Fibroblast of lung (primary cell): ENCODE measurements around the gene JUP. TPM values are rescaled to one million over a fixed set of nuclear protein-coding genes. Genes with fewer than 3 reads are reported as not detected.

Experiments
- DNase-seq, 2 donors: peaks; one replicate each; pipeline versions ENCODE4 v3.0.0 to v3.0.0-alpha.2; 2010; ENCODE audit warnings: low read depth in 2 of 2
- H2AFZ ChIP-seq: 2 replicates; pipeline ENCODE4 v1.5.1; 2012; ENCODE audit warnings: low read length, control low read depth, inconsistent platforms
- H3K27ac ChIP-seq: 2 replicates; pipeline ENCODE4 v1.5.1; 2011; ENCODE audit warnings: low read length, control low read depth; ENCODE audit not compliant: insufficient read depth
- H3K27me3 ChIP-seq: 2 replicates; pipeline ENCODE4 v1.5.1; 2011; ENCODE audit warnings: mild to moderate bottlenecking, low read length; ENCODE audit not compliant: control insufficient read depth, insufficient read depth
- H3K36me3 ChIP-seq: 2 replicates; pipeline ENCODE4 v1.5.1; 2011; ENCODE audit warnings: low read length; ENCODE audit not compliant: control insufficient read depth, insufficient read depth
- H3K4me1 ChIP-seq: 2 replicates; pipeline ENCODE4 v1.5.1; 2011; ENCODE audit warnings: low read length; ENCODE audit not compliant: control insufficient read depth, insufficient read depth; ENCODE audit errors: extremely low read depth
- H3K4me2 ChIP-seq: 2 replicates; pipeline ENCODE4 v1.5.1; 2011; ENCODE audit warnings: low read length, control low read depth; ENCODE audit not compliant: insufficient read depth; ENCODE audit errors: extremely low read depth
- H3K4me3 ChIP-seq, 4 experiments: fragments of 200-600 bp in 1 of 4; sonication (generic) in 1 of 4; replicated peaks in 1 of 4; 2 replicates each; pipeline ENCODE4 v1.5.1; 2011 to 2016; ENCODE audit warnings: low read length in 4 of 4, low read depth in 3 of 4, mild to moderate bottlenecking in 3 of 4, control low read depth in 2 of 4, inconsistent platforms in 1 of 4, mixed read lengths in 1 of 4; ENCODE audit not compliant: insufficient read depth in 1 of 4; ENCODE audit errors: control extremely low read depth in 1 of 4
- H3K79me2 ChIP-seq: 2 replicates; pipeline ENCODE4 v1.5.1; 2012; ENCODE audit warnings: mild to moderate bottlenecking, low read length, inconsistent platforms; ENCODE audit not compliant: control insufficient read depth, insufficient read depth
- H3K9ac ChIP-seq: 2 replicates; pipeline ENCODE4 v1.5.1; 2011; ENCODE audit warnings: mild to moderate bottlenecking, low read length, control low read depth; ENCODE audit not compliant: insufficient read depth
- H3K9me3 ChIP-seq: 2 replicates; pipeline ENCODE4 v1.5.1; 2012; ENCODE audit warnings: low read depth, low read length; ENCODE audit not compliant: control insufficient read depth, insufficient read depth
- H4K20me1 ChIP-seq: 2 replicates; pipeline ENCODE4 v1.5.1; 2011; ENCODE audit warnings: low read length; ENCODE audit not compliant: control insufficient read depth, insufficient read depth; ENCODE audit errors: extremely low read depth
- CTCF ChIP-seq, 2 donors: IDR thresholded peaks in 1 of 2; conservative IDR thresholded peaks in 1 of 2; 1 replicate in 1 of 2; 2 replicates in 1 of 2; pipeline ENCODE4 v1.5.1; 2011 to 2012; ENCODE audit warnings: low read length in 2 of 2, control low read depth in 1 of 2, inconsistent platforms in 1 of 2, low read depth in 1 of 2, mild to moderate bottlenecking in 1 of 2
- EZH2 ChIP-seq: IDR thresholded peaks from 2 replicates; pipeline ENCODE4 v1.5.1; 2012; ENCODE audit warnings: low read length, control low read depth, mild to moderate bottlenecking; ENCODE audit errors: missing control alignments
- polyA plus RNA-seq, 2 donors: library from polyadenylated mRNA; depleted of rRNA in 1 of 2; stranded (reverse) in 1 of 2; unstranded in 1 of 2; fragments of >200 nt; gene quantifications; 2 replicates each; pipeline ENCODE4 v1.2.1, GENCODE V29; 2011 to 2012; ENCODE audit warnings: missing spikeins in 1 of 2
- total RNA-seq: library from RNA; depleted of rRNA; stranded (reverse); fragments of >200 nt; gene quantifications from 2 replicates; pipeline ENCODE4 v1.2.1, GENCODE V29; 2014

JUP gene
- total and polyA plus RNA-seq, 2 donors (not counting 1 experiment from before 2014, with no cell fraction given), result 3.2 to 13.2 TPM

DNA sequence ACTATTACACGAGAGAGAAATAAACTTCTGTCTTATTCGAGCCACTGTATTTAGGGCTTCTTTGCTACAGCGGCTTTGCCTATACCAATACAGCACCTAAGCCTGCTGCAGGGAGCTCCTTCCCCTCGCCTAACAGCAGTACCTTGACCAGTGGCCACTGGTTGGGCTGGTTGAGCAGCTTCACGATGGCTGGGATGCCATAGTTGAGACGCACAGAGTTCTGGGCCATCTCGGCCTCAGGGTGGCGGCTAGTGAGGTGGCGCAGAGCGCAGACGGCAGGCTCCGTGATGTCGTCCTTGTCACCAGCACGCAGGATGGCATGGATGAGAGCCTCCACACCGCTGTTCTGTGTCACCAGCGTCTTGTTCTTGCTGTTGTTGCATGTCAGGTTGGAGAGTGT lies 23.7 kb downstream of the JUP start:
- Histone ChIP-seq H3K27ac (no peak overlapping the region), H2AFZ (no peak overlapping the region), H3K4me2 (no peak overlapping the region), H3K9me3 (no peaks in the 10 kb centered on the region), H3K79me2 (no peaks in the 10 kb centered on the region), H3K4me3 (no peak overlapping the region), H4K20me1 (no peaks in the 10 kb centered on the region), H3K4me1 (no peaks in the 10 kb centered on the region), H3K9ac (no peak overlapping the region), H3K36me3 (no peaks in the 10 kb centered on the region), H3K27me3 (no peaks in the 10 kb centered on the region)
- TF ChIP-seq CTCF (conservative IDR thresholded peaks at IDR 0.05 in 1 of 2, IDR thresholded peaks at IDR 0.05 in 1 of 2; ENCODE audit: low read depth in 1 of 2, low read length in 2 of 2) (no peak), EZH2 (no peak)
- DNase-seq, result no peak

- no peak overlapping the region for H2AFZ ChIP-seq
- H3K36me3 ChIP-seq, result no peaks in the 10 kb centered on the region
- no peak overlapping the region for H3K4me3 ChIP-seq
- no peak for TF ChIP-seq EZH2
- no peak for TF ChIP-seq CTCF (conservative IDR thresholded peaks at IDR 0.05 in 1 of 2, IDR thresholded peaks at IDR 0.05 in 1 of 2; ENCODE audit: low read depth in 1 of 2, low read length in 2 of 2)
- no peak overlapping the region for H3K27ac ChIP-seq
- H3K9ac ChIP-seq, result no peak overlapping the region
- H3K9me3 ChIP-seq, result no peaks in the 10 kb centered on the region
- H3K79me2 ChIP-seq, result no peaks in the 10 kb centered on the region
- no peak overlapping the region for H3K4me2 ChIP-seq
- H3K4me1 ChIP-seq, result no peaks in the 10 kb centered on the region
- H3K27me3 ChIP-seq, result no peaks in the 10 kb centered on the region
- no peaks in the 10 kb centered on the region for H4K20me1 ChIP-seq
- no peak for DNase-seq
Observed at GRCh38 chr17:41762391-41762790, 24.1 kb downstream of the JUP start.

DNA sequence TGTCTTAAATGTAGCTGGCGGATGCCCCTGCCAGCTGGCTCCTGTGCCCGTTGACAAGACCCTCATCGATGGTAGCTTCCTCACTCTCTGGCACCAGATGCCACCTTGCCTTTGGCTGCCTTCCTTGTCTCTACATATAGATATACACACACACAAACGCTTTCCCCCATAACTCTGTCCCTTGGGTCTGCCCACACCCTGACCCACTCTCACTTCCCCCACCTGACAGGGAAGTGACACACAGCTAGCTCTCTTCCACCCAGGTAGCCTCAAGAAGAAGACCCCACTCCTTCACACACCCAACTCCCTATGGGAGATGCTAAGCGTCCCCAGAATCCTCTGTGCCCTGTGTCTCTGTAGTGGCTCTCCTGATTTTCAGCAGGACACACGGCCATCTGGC lies 25.6 kb downstream of the JUP start:
- no peaks in the 10 kb centered on the region for H3K27me3 ChIP-seq
- no peaks in the 10 kb centered on the region for H4K20me1 ChIP-seq
- H3K36me3 ChIP-seq, result no peaks in the 10 kb centered on the region
- H3K4me1 ChIP-seq, result no peaks in the 10 kb centered on the region
- TF ChIP-seq EZH2, result no peak
- no peak for TF ChIP-seq CTCF (conservative IDR thresholded peaks at IDR 0.05 in 1 of 2, IDR thresholded peaks at IDR 0.05 in 1 of 2; ENCODE audit: low read depth in 1 of 2, low read length in 2 of 2)
- H3K27ac ChIP-seq, result no peak overlapping the region
- H3K9me3 ChIP-seq, result no peaks in the 10 kb centered on the region
- no peak for DNase-seq
- H2AFZ ChIP-seq, result no peak overlapping the region
- H3K4me2 ChIP-seq, result no peak overlapping the region
- H3K4me3 ChIP-seq, result no peak overlapping the region
- no peaks in the 10 kb centered on the region for H3K79me2 ChIP-seq
- no peak overlapping the region for H3K9ac ChIP-seq
